DOHH2 (cell line): ENCODE measurements around the gene RHO.

Source experiments
- H3F3A ChIP-seq: fragments of 200-600 bp; sonication (generic), shearing (Covaris generic); 2 replicates; pipeline ENCODE4 v1.6.0; 2016; ENCODE audit warnings: antibody characterized with exemption, mild to moderate bottlenecking; ENCODE audit not compliant: control insufficient read depth, insufficient read depth
- H3K27ac ChIP-seq: fragments of 200-600 bp; sonication (generic); 2 replicates; pipeline ENCODE4 v1.5.1; 2014; ENCODE audit warnings: low read depth, mild to moderate bottlenecking, low read length, moderate library complexity
- H3K27me3 ChIP-seq: fragments of 200-600 bp; sonication (generic); 2 replicates; pipeline ENCODE4 v1.6.1; 2014; ENCODE audit warnings: mild to moderate bottlenecking, low read length, mixed read lengths; ENCODE audit not compliant: control insufficient read depth
- H3K36me3 ChIP-seq: fragments of 200-600 bp; sonication (generic); 2 replicates; pipeline ENCODE4 v1.6.1; 2014; ENCODE audit warnings: mild to moderate bottlenecking, low read length, moderate library complexity, mixed read lengths; ENCODE audit not compliant: control insufficient read depth
- H3K4me1 ChIP-seq: fragments of 200-600 bp; sonication (generic); 2 replicates; pipeline ENCODE4 v1.6.1; 2014; ENCODE audit warnings: mild to moderate bottlenecking, low read length, mixed read lengths; ENCODE audit not compliant: control insufficient read depth
- H3K4me2 ChIP-seq: fragments of 200-600 bp; sonication (generic); 2 replicates; pipeline ENCODE4 v1.6.0; 2014; ENCODE audit warnings: mild to moderate bottlenecking, low read length, moderate library complexity
- H3K4me3 ChIP-seq: fragments of 200-600 bp; sonication (generic); 2 replicates; pipeline ENCODE4 v1.5.1; 2014; ENCODE audit warnings: mild to moderate bottlenecking, low read length, mixed read lengths
- H3K79me2 ChIP-seq: fragments of 200-600 bp; sonication (generic); 2 replicates; pipeline ENCODE4 v1.6.1; 2014; ENCODE audit warnings: mild to moderate bottlenecking, low read length, mixed read lengths; ENCODE audit not compliant: control insufficient read depth
- H3K9me2 ChIP-seq: fragments of 200-600 bp; sonication (generic); replicated peaks from 2 replicates; pipeline ENCODE4 v1.6.1; 2014; ENCODE audit warnings: mild to moderate bottlenecking, low read length, mixed read lengths; ENCODE audit not compliant: control insufficient read depth
- H3K9me3 ChIP-seq: fragments of 200-600 bp; sonication (generic); 2 replicates; pipeline ENCODE4 v1.6.1; 2014; ENCODE audit warnings: antibody characterized with exemption, low read length, mixed read lengths; ENCODE audit not compliant: control insufficient read depth, insufficient read depth
- H4K20me1 ChIP-seq: fragments of 200-600 bp; sonication (generic); 2 replicates; pipeline ENCODE4 v1.6.0; 2014; ENCODE audit warnings: low read depth, mild to moderate bottlenecking, antibody characterized with exemption, low read length, moderate library complexity; ENCODE audit not compliant: control insufficient read depth, insufficient read depth
- EZH2phosphoT487 ChIP-seq: fragments of 200-600 bp; sonication (generic); IDR thresholded peaks from 2 replicates; pipeline ENCODE4 v1.6.1; 2017; ENCODE audit warnings: borderline replicate concordance, mild to moderate bottlenecking, antibody characterized with exemption, low read length, moderate library complexity, mixed read lengths
- TF ChIP-seq, protein P1 (sequence below): fragments of 200-600 bp; sonication (generic); IDR thresholded peaks from one replicate; pipeline ENCODE4 v1.5.1; 2014; ENCODE audit warnings: antibody characterized with exemption, mild to moderate bottlenecking, low read depth, low read length; ENCODE audit not compliant: poor library complexity, severe bottlenecking

The RHO gene

GRCh38 chr3:129549006-129549800 is 20.8 kb downstream of the RHO start:
- no peak for TF ChIP-seq EZH2phosphoT487
- TF ChIP-seq, protein P1, sequence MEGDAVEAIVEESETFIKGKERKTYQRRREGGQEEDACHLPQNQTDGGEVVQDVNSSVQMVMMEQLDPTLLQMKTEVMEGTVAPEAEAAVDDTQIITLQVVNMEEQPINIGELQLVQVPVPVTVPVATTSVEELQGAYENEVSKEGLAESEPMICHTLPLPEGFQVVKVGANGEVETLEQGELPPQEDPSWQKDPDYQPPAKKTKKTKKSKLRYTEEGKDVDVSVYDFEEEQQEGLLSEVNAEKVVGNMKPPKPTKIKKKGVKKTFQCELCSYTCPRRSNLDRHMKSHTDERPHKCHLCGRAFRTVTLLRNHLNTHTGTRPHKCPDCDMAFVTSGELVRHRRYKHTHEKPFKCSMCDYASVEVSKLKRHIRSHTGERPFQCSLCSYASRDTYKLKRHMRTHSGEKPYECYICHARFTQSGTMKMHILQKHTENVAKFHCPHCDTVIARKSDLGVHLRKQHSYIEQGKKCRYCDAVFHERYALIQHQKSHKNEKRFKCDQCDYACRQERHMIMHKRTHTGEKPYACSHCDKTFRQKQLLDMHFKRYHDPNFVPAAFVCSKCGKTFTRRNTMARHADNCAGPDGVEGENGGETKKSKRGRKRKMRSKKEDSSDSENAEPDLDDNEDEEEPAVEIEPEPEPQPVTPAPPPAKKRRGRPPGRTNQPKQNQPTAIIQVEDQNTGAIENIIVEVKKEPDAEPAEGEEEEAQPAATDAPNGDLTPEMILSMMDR = no peak
- Histone ChIP-seq H4K20me1 (no peaks in the 10 kb centered on the region), H3K9me3 (no peaks in the 10 kb centered on the region), H3K4me3 (no peak overlapping the region), H3K36me3 (no peaks in the 10 kb centered on the region), H3K9me2 (no peaks in the 10 kb centered on the region), H3K4me2 (no peak overlapping the region), H3K79me2 (no peaks in the 10 kb centered on the region), H3K27me3 (no peaks in the 10 kb centered on the region), H3F3A (no peaks in the 10 kb centered on the region), H3K4me1 (no peaks in the 10 kb centered on the region), H3K27ac (no peak overlapping the region)

GRCh38 chr3:129549805-129550204 is 21.4 kb downstream of the RHO start:
- Histone ChIP-seq H3K27ac (no peak overlapping the region), H3K79me2 (no peaks in the 10 kb centered on the region), H3K27me3 (peaks cover 2% of the 10 kb centered on the region; the same call in 1 of the 2 replicates)

DNA sequence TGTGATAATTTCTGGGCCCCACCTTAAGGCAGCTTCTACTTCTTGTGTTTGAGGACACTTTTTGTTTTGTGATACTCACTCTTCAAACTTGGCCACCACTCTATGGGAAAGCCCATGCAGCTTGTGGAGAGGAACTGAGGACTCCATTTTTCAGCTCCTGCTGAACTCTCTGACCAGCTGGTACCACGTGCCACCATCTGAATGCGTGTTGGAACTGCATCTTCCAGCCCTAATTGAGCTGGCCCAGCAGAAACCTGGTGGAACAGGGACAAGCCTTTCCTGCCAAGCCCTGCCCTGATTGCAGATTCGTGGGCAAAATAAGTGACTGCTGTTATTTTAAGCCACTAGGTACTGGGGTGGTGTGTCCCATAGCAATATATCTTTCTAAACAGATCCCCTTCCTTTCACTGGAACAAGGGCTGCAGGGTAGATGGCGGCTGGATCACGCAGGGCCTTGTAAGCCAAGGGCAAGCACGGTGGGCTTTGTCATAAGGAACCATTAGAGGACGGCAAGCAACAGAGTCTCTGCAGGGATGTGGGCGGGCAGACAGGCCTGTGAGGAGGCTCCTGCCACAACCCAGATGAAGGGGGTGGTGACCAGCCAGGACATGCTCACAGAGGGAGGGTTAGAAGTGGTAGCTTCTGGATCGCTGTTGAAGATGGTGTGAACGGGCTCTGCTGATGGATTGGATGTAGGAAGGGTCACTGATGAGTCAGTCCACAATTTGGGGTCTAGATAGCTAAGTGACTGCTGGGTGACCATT is 24.0 kb downstream of the RHO start:
- Histone ChIP-seq H3K79me2 (no peaks in the 10 kb centered on the region), H3K9me2 (no peaks in the 10 kb centered on the region), H3K4me1 (no peaks in the 10 kb centered on the region), H3K27me3 (peaks cover 4% of the 10 kb centered on the region; the same call in 1 of the 2 replicates), H3F3A (no peaks in the 10 kb centered on the region), H3K27ac (no peak overlapping the region), H3K9me3 (no peaks in the 10 kb centered on the region), H4K20me1 (no peaks in the 10 kb centered on the region), H3K36me3 (no peaks in the 10 kb centered on the region), H3K4me2 (no peak overlapping the region), H3K4me3 (no peak overlapping the region)
- TF ChIP-seq, protein P1 = no peak
- no peak for TF ChIP-seq EZH2phosphoT487

More at GRCh38 chr3:129549805-129550204, 21.4 kb downstream of the RHO start:
- Histone ChIP-seq H3K4me3 (no peak overlapping the region), H3K9me2 (no peaks in the 10 kb centered on the region), H3K9me3 (no peaks in the 10 kb centered on the region), H3F3A (no peaks in the 10 kb centered on the region), H3K36me3 (no peaks in the 10 kb centered on the region), H4K20me1 (no peaks in the 10 kb centered on the region), H3K4me1 (no peaks in the 10 kb centered on the region), H3K4me2 (no peak overlapping the region)
- no peak for TF ChIP-seq EZH2phosphoT487
- TF ChIP-seq, protein P1 = no peak
